Tibial nerve (tissue), 4 donors: ENCODE data around the gene CHI3L1. TPM values are rescaled to one million over a fixed set of nuclear protein-coding genes. Genes with fewer than 3 reads are reported as not detected.

ENCODE experiments used
- DNase-seq, 2 donors: peaks; one replicate each; pipeline ENCODE4 v3.0.0-alpha.2; 2019; ENCODE audit warnings: low spot score in 2 of 2
- H3K27ac ChIP-seq, 4 donors: fragments of 200-600 bp; sonication (generic) in 3 of 4; one replicate each; pipeline ENCODE4 v1.5.1; 2017 to 2019; ENCODE audit warnings: mild to moderate bottlenecking in 1 of 4
- H3K27me3 ChIP-seq, 2 donors: fragments of 200-600 bp; sonication (generic) in 1 of 2; one replicate each; pipeline versions ENCODE4 v1.5.1 to v1.6.0; 2017 to 2019
- H3K36me3 ChIP-seq, 3 donors: fragments of 200-600 bp; sonication (generic); one replicate each; pipeline ENCODE4 v1.5.1; 2018 to 2019
- H3K4me1 ChIP-seq, 4 donors: fragments of 200-600 bp; sonication (generic) in 3 of 4; one replicate each; pipeline ENCODE4 v1.5.1; 2017 to 2019
- H3K4me3 ChIP-seq, 4 donors: fragments of 200-600 bp; sonication (generic) in 3 of 4; one replicate each; pipeline ENCODE4 v1.5.1; 2017 to 2019; ENCODE audit warnings: mild to moderate bottlenecking in 1 of 4, moderate library complexity in 1 of 4
- H3K9me3 ChIP-seq, 4 donors: fragments of 200-600 bp; sonication (generic) in 3 of 4; one replicate each; pipeline ENCODE4 v1.5.1; 2017 to 2019
- CTCF ChIP-seq, 5 experiments: fragments of 200-600 bp in 3 of 5; fragments of 450-650 bp in 2 of 5; sonication (generic) in 3 of 5; IDR thresholded peaks; one replicate each; pipeline ENCODE4 v1.5.1; 2016 to 2019; ENCODE audit warnings: antibody characterized with exemption in 5 of 5, mild to moderate bottlenecking in 3 of 5, moderate library complexity in 2 of 5
- EP300 ChIP-seq, 2 donors: sonication (generic); formaldehyde crosslinking; IDR thresholded peaks; one replicate each; pipeline ENCODE4 v1.6.1; 2017; ENCODE audit warnings: antibody characterized with exemption in 2 of 2, mild to moderate bottlenecking in 1 of 2
- POLR2A ChIP-seq, 2 donors: fragments of 450-650 bp; IDR thresholded peaks; one replicate each; pipeline ENCODE4 v1.6.1; 2017; ENCODE audit warnings: antibody characterized with exemption in 2 of 2, mild to moderate bottlenecking in 2 of 2, moderate library complexity in 2 of 2
- WGBS, 2 donors: methylation state at CpG; one replicate each; pipeline ENCODE4 v1.1.5; 2018; 5-methylcytosine and 5-hydroxymethylcytosine counted together
- total RNA-seq, 4 donors: library from RNA; depleted of rRNA; stranded (reverse); fragments of >200 nt; gene quantifications; one replicate each; pipeline ENCODE4 v1.1.0, GENCODE V29; 2016

CHI3L1 gene
- total RNA-seq, 4 donors from 2014 or later: 5.0 to 150 (median 18.8) TPM; not detected in 1

GRCh38 chr1:203211812-203212211, 25.3 kb upstream of the CHI3L1 start:
- Histone ChIP-seq H3K36me3 (no peaks in the 10 kb centered on the region), H3K27ac (no peak overlapping the region), H3K4me3 (no peak overlapping the region), H3K4me1 (peaks cover 0 to 2% (median 0%) of the 10 kb centered on the region in 4 donors), H3K27me3 (no peaks in the 10 kb centered on the region), H3K9me3 (no peaks in the 10 kb centered on the region)
- WGBS, 2 donors: 78 to 81% methylated on average over 3 of the region's 3 CpGs
- TF ChIP-seq CTCF (IDR thresholded peaks at IDR 0.05) (no peak), EP300 (IDR thresholded peaks at IDR 0.05) (no peak), POLR2A (IDR thresholded peaks at IDR 0.05) (no peak)
- no peak for DNase-seq

- H3K4me1 ChIP-seq: peaks cover 0 to 6% (median 0%) of the 10 kb centered on the region in 4 donors
- no peak for DNase-seq
- TF ChIP-seq EP300 (IDR thresholded peaks at IDR 0.05): no peak
- no peak for TF ChIP-seq POLR2A (IDR thresholded peaks at IDR 0.05)
- no peak for TF ChIP-seq CTCF (IDR thresholded peaks at IDR 0.05)
- H3K36me3 ChIP-seq: no peaks in the 10 kb centered on the region
- no peaks in the 10 kb centered on the region for H3K27me3 ChIP-seq
- no peaks in the 10 kb centered on the region for H3K9me3 ChIP-seq
- no peak overlapping the region for H3K4me3 ChIP-seq
- no peak overlapping the region for H3K27ac ChIP-seq
Observed at GRCh38 chr1:203210988-203211387, 24.5 kb upstream of the CHI3L1 start.

GRCh38 chr1:203210350-203210749, 23.8 kb upstream of the CHI3L1 start:
- peaks cover 0 to 7% (median 0%) of the 10 kb centered on the region in 4 donors for H3K4me1 ChIP-seq
- DNase-seq: no peak
- H3K9me3 ChIP-seq: no peaks in the 10 kb centered on the region
- no peaks in the 10 kb centered on the region for H3K36me3 ChIP-seq
- no peaks in the 10 kb centered on the region for H3K27me3 ChIP-seq
- TF ChIP-seq CTCF (IDR thresholded peaks at IDR 0.05) (no peak), POLR2A (IDR thresholded peaks at IDR 0.05) (no peak), EP300 (IDR thresholded peaks at IDR 0.05) (no peak)
- H3K4me3 ChIP-seq: no peak overlapping the region
- H3K27ac ChIP-seq: no peak overlapping the region

GRCh38 chr1:203208181-203208580, 21.7 kb upstream of the CHI3L1 start:
- TF ChIP-seq CTCF (IDR thresholded peaks at IDR 0.05) (no peak), POLR2A (IDR thresholded peaks at IDR 0.05) (no peak), EP300 (IDR thresholded peaks at IDR 0.05) (no peak)
- no peaks in the 10 kb centered on the region for H3K9me3 ChIP-seq
- no peak overlapping the region for H3K4me3 ChIP-seq
- no peaks in the 10 kb centered on the region for H3K36me3 ChIP-seq
- WGBS, 2 donors: 91 to 94% methylated on average over 1 of the region's 1 CpG
- H3K27me3 ChIP-seq: no peaks in the 10 kb centered on the region
- H3K4me1 ChIP-seq: peaks cover 0 to 7% (median 0%) of the 10 kb centered on the region in 4 donors
- no peak overlapping the region for H3K27ac ChIP-seq
- DNase-seq: no peak

DNA sequence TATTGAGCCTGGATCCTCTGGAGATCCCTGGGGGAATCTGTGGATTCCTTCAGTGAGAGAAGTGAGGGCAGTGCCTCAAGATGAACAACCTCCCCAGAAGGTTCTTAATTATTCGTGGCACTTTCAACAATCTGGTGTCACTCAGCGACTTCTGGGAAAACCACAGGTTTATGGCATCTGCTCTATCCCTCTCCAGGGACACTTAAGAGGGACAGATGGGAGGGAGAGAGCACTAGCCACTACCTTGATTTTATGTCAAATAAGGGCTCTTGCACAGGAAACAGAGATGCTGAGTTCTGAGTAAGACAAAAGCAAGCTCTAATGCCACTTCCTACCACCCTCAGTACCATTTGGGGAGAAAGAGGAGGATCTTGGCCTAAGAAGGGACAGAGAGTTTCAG, 21.2 kb upstream of the CHI3L1 start:
- 61 to 83% methylated on average over 2 of the region's 2 CpGs for WGBS, 2 donors
- H3K27ac ChIP-seq: no peak overlapping the region
- peaks cover 0 to 10% (median 0%) of the 10 kb centered on the region in 4 donors for H3K4me1 ChIP-seq
- no peaks in the 10 kb centered on the region for H3K9me3 ChIP-seq
- H3K36me3 ChIP-seq: no peaks in the 10 kb centered on the region
- no peak overlapping the region for H3K4me3 ChIP-seq
- no peak for DNase-seq
- TF ChIP-seq CTCF (IDR thresholded peaks at IDR 0.05): no peak
- no peak for TF ChIP-seq EP300 (IDR thresholded peaks at IDR 0.05)
- TF ChIP-seq POLR2A (IDR thresholded peaks at IDR 0.05): no peak
- H3K27me3 ChIP-seq: no peaks in the 10 kb centered on the region
